ENCODE data around the gene CUTA.

The CUTA gene

GRCh38 chr6:33427585-33428223 lies 9.8 kb upstream of the CUTA start:
- Histone ChIP-seq H3K4me3 (ENCODE audit: low read depth in 1 of 2, low read length in 2 of 2) (peak overlapping the region in 1 of 2 experiments; percentile 59; a peak in 2 of 4 replicates), H4K20me1 (ENCODE audit: insufficient read depth, low read length) (peaks cover 23% of the 10 kb centered on the region), H2AFZ (ENCODE audit: low read depth, low read length) (no peak overlapping the region), H3K4me2 (ENCODE audit: insufficient read depth, low read length) (peak overlapping the region; percentile 91), H3K79me2 (ENCODE audit: insufficient read depth, low read length) (peaks cover 23% of the 10 kb centered on the region), H3K27me3 (ENCODE audit: insufficient read depth, low read length, poor library complexity) (no peaks in the 10 kb centered on the region), H3K27ac (ENCODE audit: low read length) (no peak overlapping the region), H3K4me1 (ENCODE audit: insufficient read depth, low read length) (peaks cover 78% of the 10 kb centered on the region), H3K9ac (ENCODE audit: low read depth, low read length) (peak overlapping the region; percentile 56; the same call in 1 of the 2 replicates), H3K36me3 (ENCODE audit: insufficient read depth, low read length) (peaks cover 9% of the 10 kb centered on the region), H3K9me3 (ENCODE audit: insufficient read depth, low read length, severe bottlenecking) (no peaks in the 10 kb centered on the region)
- ATAC-seq (ENCODE audit: insufficient read depth, low read depth) (no peak), DNase-seq (peak; percentile 52)
- TF ChIP-seq EZH2 (IDR thresholded peaks at IDR 0.05; ENCODE audit: borderline replicate concordance, low read depth, low read length, severe bottlenecking) (no peak), CTCF (IDR thresholded peaks at IDR 0.05; ENCODE audit: borderline replicate concordance, extremely low read depth, low read length, poor library complexity, severe bottlenecking) (no peak)

DNA sequence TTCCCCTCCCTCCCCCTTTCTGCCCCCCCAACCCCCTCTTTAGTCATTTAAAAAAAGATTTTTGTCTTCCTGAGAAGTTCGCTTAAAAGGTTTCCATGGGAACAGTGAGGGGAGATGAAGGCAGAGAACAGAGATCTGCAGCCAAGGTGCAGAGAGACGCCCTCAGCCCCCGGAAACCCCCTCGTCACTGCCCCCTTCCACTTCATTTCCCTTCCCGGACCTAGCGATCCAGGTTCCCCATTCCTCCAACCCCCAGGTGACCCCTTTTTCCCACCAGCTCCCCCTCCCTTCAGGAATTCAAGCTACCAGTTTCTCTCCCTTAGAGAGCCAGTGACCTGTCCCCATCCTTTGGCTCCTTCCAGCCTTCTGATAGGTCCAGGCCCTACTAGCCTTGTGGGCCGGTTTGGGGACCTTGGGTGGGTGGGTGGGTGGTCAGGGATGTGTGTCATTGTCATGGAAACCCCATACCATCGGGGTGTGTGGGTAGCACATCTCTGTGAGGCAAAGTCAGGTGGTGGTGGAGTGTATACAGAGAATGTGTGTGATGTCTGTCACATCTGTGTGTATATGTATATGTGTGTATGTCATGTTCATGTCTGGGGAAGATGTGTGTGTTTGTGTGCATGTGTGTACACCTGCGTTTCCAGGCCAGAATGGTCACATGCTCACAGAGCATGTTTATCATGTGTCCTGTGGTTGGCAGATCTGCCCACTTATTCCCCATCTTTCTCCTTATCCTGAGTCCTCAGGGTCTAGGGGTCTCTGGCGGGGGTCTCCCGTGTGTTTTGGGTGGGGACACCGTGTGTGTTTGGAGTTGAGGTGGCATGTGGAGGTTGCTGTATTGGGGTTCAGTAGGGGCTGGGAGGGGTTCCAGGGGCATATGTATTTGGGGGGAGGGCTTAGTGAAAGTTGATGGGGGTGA lies 8.9 kb upstream of the CUTA start:
- TF ChIP-seq EZH2 (IDR thresholded peaks at IDR 0.05; ENCODE audit: borderline replicate concordance, low read depth, low read length, severe bottlenecking) (no peak), CTCF (IDR thresholded peaks at IDR 0.05; ENCODE audit: borderline replicate concordance, extremely low read depth, low read length, poor library complexity, severe bottlenecking) (no peak)
- H3K4me3 ChIP-seq (ENCODE audit: low read depth in 1 of 2, low read length in 2 of 2) = peak overlapping the region in 1 of 2 experiments; percentile 59; a peak in 2 of 4 replicates
- peak overlapping the region; percentile 91 for H3K4me2 ChIP-seq (ENCODE audit: insufficient read depth, low read length)
- H2AFZ ChIP-seq (ENCODE audit: low read depth, low read length) = no peak overlapping the region
- peak overlapping the region; percentile 56; the same call in 1 of the 2 replicates for H3K9ac ChIP-seq (ENCODE audit: low read depth, low read length)
- peaks cover 26% of the 10 kb centered on the region for H3K79me2 ChIP-seq (ENCODE audit: insufficient read depth, low read length)
- no peaks in the 10 kb centered on the region for H3K27me3 ChIP-seq (ENCODE audit: insufficient read depth, low read length, poor library complexity)
- H4K20me1 ChIP-seq (ENCODE audit: insufficient read depth, low read length) = peaks cover 23% of the 10 kb centered on the region
- DNase-seq (no peak), ATAC-seq (ENCODE audit: insufficient read depth, low read depth) (no peak)
- no peaks in the 10 kb centered on the region for H3K9me3 ChIP-seq (ENCODE audit: insufficient read depth, low read length, severe bottlenecking)
- H3K36me3 ChIP-seq (ENCODE audit: insufficient read depth, low read length) = peaks cover 7% of the 10 kb centered on the region
- peaks cover 75% of the 10 kb centered on the region for H3K4me1 ChIP-seq (ENCODE audit: insufficient read depth, low read length)
- no peak overlapping the region for H3K27ac ChIP-seq (ENCODE audit: low read length)

DNA sequence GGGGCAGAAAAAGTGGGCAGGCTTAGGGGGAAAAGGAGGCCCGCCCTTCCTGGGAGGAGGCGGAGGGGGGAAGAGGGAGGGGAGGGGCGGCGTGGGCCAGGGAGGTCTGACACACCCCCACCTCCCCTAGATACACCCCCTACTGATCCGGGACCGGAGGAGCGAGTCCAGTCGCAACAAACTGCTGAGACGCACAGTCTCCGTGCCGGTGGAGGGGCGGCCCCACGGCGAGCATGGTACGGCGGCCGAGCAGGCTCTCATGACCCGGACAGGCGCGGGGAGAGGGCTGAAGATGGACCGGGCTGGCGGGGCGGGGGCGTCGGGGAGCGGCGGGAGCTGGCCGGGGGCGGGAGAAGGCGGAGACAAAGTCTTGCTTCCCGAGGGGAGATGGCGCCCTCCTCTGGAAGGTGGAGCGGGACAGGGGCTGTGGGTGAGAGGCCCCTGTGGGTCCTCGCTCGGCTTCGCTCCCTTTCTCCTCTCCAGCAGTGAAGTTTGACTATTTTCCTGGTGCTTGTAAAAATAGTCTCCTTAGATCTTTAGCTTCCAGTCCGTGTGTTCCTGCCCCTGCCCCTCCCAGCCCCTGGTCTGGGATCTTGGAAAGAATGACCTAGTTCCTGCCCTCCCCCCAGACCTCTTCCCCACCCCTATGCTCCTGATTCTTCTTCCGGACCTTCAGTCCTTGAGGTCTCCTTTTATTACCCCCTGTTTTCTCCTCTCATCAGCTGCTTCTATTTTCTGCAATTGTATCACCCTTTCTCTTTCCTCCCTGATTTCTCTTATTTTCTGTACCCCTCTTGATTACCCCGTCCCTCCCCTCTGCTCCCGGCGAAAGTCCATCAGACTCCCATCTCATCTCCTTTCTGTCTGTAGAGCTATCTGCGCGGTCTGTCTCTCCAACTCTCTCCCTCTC lies 8.0 kb upstream of the CUTA start:
- DNase-seq = peak; percentile 87
- Histone ChIP-seq H3K4me3 (ENCODE audit: low read depth in 1 of 2, low read length in 2 of 2) (peak overlapping the region; percentile 28 to 67; a peak in 3 of 4 replicates), H3K4me1 (ENCODE audit: insufficient read depth, low read length) (peaks cover 75% of the 10 kb centered on the region), H3K79me2 (ENCODE audit: insufficient read depth, low read length) (peaks cover 36% of the 10 kb centered on the region), H2AFZ (ENCODE audit: low read depth, low read length) (peak overlapping the region; percentile 71), H3K9ac (ENCODE audit: low read depth, low read length) (peak overlapping the region; percentile 58), H3K4me2 (ENCODE audit: insufficient read depth, low read length) (peak overlapping the region; percentile 88), H4K20me1 (ENCODE audit: insufficient read depth, low read length) (peaks cover 23% of the 10 kb centered on the region), H3K27ac (ENCODE audit: low read length) (peak overlapping the region; percentile 64), H3K9me3 (ENCODE audit: insufficient read depth, low read length, severe bottlenecking) (no peaks in the 10 kb centered on the region), H3K27me3 (ENCODE audit: insufficient read depth, low read length, poor library complexity) (no peaks in the 10 kb centered on the region), H3K36me3 (ENCODE audit: insufficient read depth, low read length) (peaks cover 7% of the 10 kb centered on the region)
- peak; percentile 82 for ATAC-seq (ENCODE audit: insufficient read depth, low read depth)
- TF ChIP-seq CTCF (IDR thresholded peaks at IDR 0.05; ENCODE audit: borderline replicate concordance, extremely low read depth, low read length, poor library complexity, severe bottlenecking) (peak; percentile 73), EZH2 (IDR thresholded peaks at IDR 0.05; ENCODE audit: borderline replicate concordance, low read depth, low read length, severe bottlenecking) (no peak)

Data from DND-41 (cell line).